ENCODE results near the gene UBE2S.
"Not testable (repeated sequence)": the region's sequence is repeated elsewhere in the genome, so short reads cannot be mapped to it uniquely, and the experiment has no call there.

The UBE2S gene

GRCh38 chr19:55407550-55407799, at the start of gene UBE2S:
TSS of gene UBE2S (minus strand) at chr19:55407788. CDS start at chr19:55407589, 199 bp downstream.
- peak within 1 kb of the TSS; percentile 83 for H3K4me3 ChIP-seq (ENCODE audit: low read length)

GRCh38 chr19:55456347-55456746, 48.8 kb upstream of the UBE2S start:
- no peak for TF ChIP-seq ZNF274 (IDR thresholded peaks at IDR 0.05; ENCODE audit: low read depth, low read length)
- no peak overlapping the region for H3K4me3 ChIP-seq (ENCODE audit: low read length)

- H3K4me3 ChIP-seq (ENCODE audit: low read length): no peak overlapping the region
- TF ChIP-seq ZNF274 (IDR thresholded peaks at IDR 0.05; ENCODE audit: low read depth, low read length): no peak
Measured at GRCh38 chr19:55455576-55456235, 48.1 kb upstream of the UBE2S start.

GRCh38 chr19:55454787-55455243, 47.2 kb upstream of the UBE2S start:
- H3K4me3 ChIP-seq (ENCODE audit: low read length): no peak overlapping the region
- no peak for TF ChIP-seq ZNF274 (IDR thresholded peaks at IDR 0.05; ENCODE audit: low read depth, low read length)

- TF ChIP-seq ZNF274 (IDR thresholded peaks at IDR 0.05; ENCODE audit: low read depth, low read length): no peak
- H3K4me3 ChIP-seq (ENCODE audit: low read length): no peak overlapping the region
Measured at GRCh38 chr19:55453511-55454260, 46.1 kb upstream of the UBE2S start.

GRCh38 chr19:55452749-55453346, 45.3 kb upstream of the UBE2S start:
- no peak overlapping the region for H3K4me3 ChIP-seq (ENCODE audit: low read length)
- TF ChIP-seq ZNF274 (IDR thresholded peaks at IDR 0.05; ENCODE audit: low read depth, low read length): no peak

- H3K4me3 ChIP-seq (ENCODE audit: low read length): no peak overlapping the region
- no peak for TF ChIP-seq ZNF274 (IDR thresholded peaks at IDR 0.05; ENCODE audit: low read depth, low read length)
Measured at GRCh38 chr19:55451965-55452748, 44.6 kb upstream of the UBE2S start.

- no peak for TF ChIP-seq ZNF274 (IDR thresholded peaks at IDR 0.05; ENCODE audit: low read depth, low read length)
Measured at GRCh38 chr19:55451163-55451964, 43.8 kb upstream of the UBE2S start.

GRCh38 chr19:55449469-55449868, 41.9 kb upstream of the UBE2S start:
- no peak overlapping the region for H3K4me3 ChIP-seq (ENCODE audit: low read length)
- no peak for TF ChIP-seq ZNF274 (IDR thresholded peaks at IDR 0.05; ENCODE audit: low read depth, low read length)

More at GRCh38 chr19:55451163-55451964, 43.8 kb upstream of the UBE2S start:
- H3K4me3 ChIP-seq (ENCODE audit: low read length): no peak overlapping the region

GRCh38 chr19:55448175-55448490, 40.5 kb upstream of the UBE2S start:
- H3K4me3 ChIP-seq (ENCODE audit: low read length): not testable (repeated sequence)

GRCh38 chr19:55447421-55448174, 40.0 kb upstream of the UBE2S start:
- H3K4me3 ChIP-seq (ENCODE audit: low read length): no peak overlapping the region
- TF ChIP-seq ZNF274 (IDR thresholded peaks at IDR 0.05; ENCODE audit: low read depth, low read length): no peak

GRCh38 chr19:55446060-55446459, 38.5 kb upstream of the UBE2S start:
- no peak for TF ChIP-seq ZNF274 (IDR thresholded peaks at IDR 0.05; ENCODE audit: low read depth, low read length)

GRCh38 chr19:55444646-55445045, 37.1 kb upstream of the UBE2S start:
- TF ChIP-seq ZNF274 (IDR thresholded peaks at IDR 0.05; ENCODE audit: low read depth, low read length): no peak
- H3K4me3 ChIP-seq (ENCODE audit: low read length): no peak overlapping the region

More at GRCh38 chr19:55446060-55446459, 38.5 kb upstream of the UBE2S start:
- H3K4me3 ChIP-seq (ENCODE audit: low read length): no peak overlapping the region

Data from GM08714 (cell line).